Vagina (tissue), 2 donors: ENCODE data around the gene PITX2.

Source experiments
- POLR2A ChIP-seq, 2 donors: fragments of 450-650 bp; IDR thresholded peaks; one replicate each; pipeline ENCODE4 v1.6.1; 2017; ENCODE audit warnings: antibody characterized with exemption in 2 of 2, mild to moderate bottlenecking in 2 of 2, moderate library complexity in 2 of 2
- POLR2AphosphoS5 ChIP-seq, 2 donors: sonication (generic); formaldehyde crosslinking; IDR thresholded peaks; one replicate each; pipeline ENCODE4 v1.9.0; 2017; ENCODE audit warnings: antibody characterized with exemption in 2 of 2, mild to moderate bottlenecking in 2 of 2, low read depth in 1 of 2; ENCODE audit not compliant: insufficient read depth in 1 of 2
- TF ChIP-seq, protein P1 (sequence below), 3 experiments: fragments of 450-650 bp in 2 of 3; fragments of 200-600 bp in 1 of 3; sonication (generic) in 1 of 3; IDR thresholded peaks; one replicate each; pipeline ENCODE4 v1.5.1; 2017 to 2019; ENCODE audit warnings: antibody characterized with exemption in 3 of 3, mild to moderate bottlenecking in 2 of 3, moderate library complexity in 2 of 3

DNA sequence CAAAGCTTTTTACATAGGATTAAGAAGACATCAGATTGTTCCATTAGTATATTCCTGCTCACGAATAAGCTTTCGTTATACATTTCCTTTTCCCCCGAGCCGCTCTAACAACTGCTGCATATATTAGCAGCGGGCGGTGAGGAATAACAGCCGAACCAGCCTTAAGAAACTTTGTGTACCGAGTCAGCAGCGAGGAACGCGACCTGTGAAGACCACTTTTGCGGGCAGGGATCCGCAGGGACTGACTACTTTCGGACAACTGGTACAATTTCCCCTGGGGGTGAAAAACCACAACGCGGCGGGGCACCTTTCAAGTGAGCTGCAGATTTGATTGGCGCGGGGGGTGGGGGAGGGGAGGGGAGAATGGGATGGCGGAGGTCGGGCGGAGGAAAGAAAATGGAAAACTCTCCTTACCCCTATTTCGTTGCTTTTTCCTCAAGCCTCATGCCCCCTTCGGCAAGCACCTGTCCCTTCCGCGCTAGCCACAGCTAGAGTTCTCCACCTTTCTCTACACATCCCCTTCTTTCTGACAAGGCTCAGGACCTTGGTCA lies 5.9 kb upstream of the PITX2 start:
- TF ChIP-seq, protein P1, sequence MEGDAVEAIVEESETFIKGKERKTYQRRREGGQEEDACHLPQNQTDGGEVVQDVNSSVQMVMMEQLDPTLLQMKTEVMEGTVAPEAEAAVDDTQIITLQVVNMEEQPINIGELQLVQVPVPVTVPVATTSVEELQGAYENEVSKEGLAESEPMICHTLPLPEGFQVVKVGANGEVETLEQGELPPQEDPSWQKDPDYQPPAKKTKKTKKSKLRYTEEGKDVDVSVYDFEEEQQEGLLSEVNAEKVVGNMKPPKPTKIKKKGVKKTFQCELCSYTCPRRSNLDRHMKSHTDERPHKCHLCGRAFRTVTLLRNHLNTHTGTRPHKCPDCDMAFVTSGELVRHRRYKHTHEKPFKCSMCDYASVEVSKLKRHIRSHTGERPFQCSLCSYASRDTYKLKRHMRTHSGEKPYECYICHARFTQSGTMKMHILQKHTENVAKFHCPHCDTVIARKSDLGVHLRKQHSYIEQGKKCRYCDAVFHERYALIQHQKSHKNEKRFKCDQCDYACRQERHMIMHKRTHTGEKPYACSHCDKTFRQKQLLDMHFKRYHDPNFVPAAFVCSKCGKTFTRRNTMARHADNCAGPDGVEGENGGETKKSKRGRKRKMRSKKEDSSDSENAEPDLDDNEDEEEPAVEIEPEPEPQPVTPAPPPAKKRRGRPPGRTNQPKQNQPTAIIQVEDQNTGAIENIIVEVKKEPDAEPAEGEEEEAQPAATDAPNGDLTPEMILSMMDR (IDR thresholded peaks at IDR 0.05): no peak
- TF ChIP-seq POLR2A (IDR thresholded peaks at IDR 0.05) (no peak), POLR2AphosphoS5 (IDR thresholded peaks at IDR 0.05; ENCODE audit: insufficient read depth in 1 of 2, low read depth in 1 of 2) (no peak)
